Measurements from ENCODE around the gene SPRR2D. TPM values are rescaled to one million over a fixed set of nuclear protein-coding genes. Genes with fewer than 3 reads are reported as not detected.
A peak's percentile ranks its signal among the peaks of the same experiment; 100 is the strongest.

SPRR2D gene
- total and polyA plus RNA-seq, 2 experiments from 2014 or later, result not detected

- Histone ChIP-seq H3K9me3 (ENCODE audit: low read depth) (no peaks in the 10 kb centered on the region), H3K27me3 (no peaks in the 10 kb centered on the region), H3K36me3 (no peaks in the 10 kb centered on the region), H3K4me1 (ENCODE audit: low read depth) (no peaks in the 10 kb centered on the region), H3K27ac (no peak overlapping the region), H3K4me3 (no peak overlapping the region)
- DNase-seq (ENCODE audit: low read depth in 1 of 2, low spot score in 1 of 2), result no peak
- no peak for TF ChIP-seq CTCF (IDR thresholded peaks at IDR 0.05; ENCODE audit: low read depth, low read length)
Measured at GRCh38 chr1:153035211-153035610, 5.7 kb downstream of the SPRR2D start.

GRCh38 chr1:153032677-153033308 lies 8.1 kb downstream of the SPRR2D start:
- no peaks in the 10 kb centered on the region for H3K27me3 ChIP-seq
- TF ChIP-seq CTCF (IDR thresholded peaks at IDR 0.05; ENCODE audit: low read depth, low read length), result peak; percentile 15
- no peaks in the 10 kb centered on the region for H3K9me3 ChIP-seq (ENCODE audit: low read depth)
- no peaks in the 10 kb centered on the region for H3K36me3 ChIP-seq
- no peak overlapping the region for H3K27ac ChIP-seq
- peak; percentile 20 to 49 for DNase-seq (ENCODE audit: low read depth in 1 of 2, low spot score in 1 of 2)
- H3K4me3 ChIP-seq, result no peak overlapping the region
- H3K4me1 ChIP-seq (ENCODE audit: low read depth), result no peaks in the 10 kb centered on the region

GRCh38 chr1:153032073-153032472 lies 8.8 kb downstream of the SPRR2D start:
- Histone ChIP-seq H3K9me3 (ENCODE audit: low read depth) (no peaks in the 10 kb centered on the region), H3K36me3 (no peaks in the 10 kb centered on the region), H3K4me1 (ENCODE audit: low read depth) (no peaks in the 10 kb centered on the region), H3K27me3 (no peaks in the 10 kb centered on the region), H3K27ac (no peak overlapping the region), H3K4me3 (no peak overlapping the region)
- DNase-seq (ENCODE audit: low read depth in 1 of 2, low spot score in 1 of 2), result no peak
- no peak for TF ChIP-seq CTCF (IDR thresholded peaks at IDR 0.05; ENCODE audit: low read depth, low read length)

- no peak for DNase-seq (ENCODE audit: low read depth in 1 of 2, low spot score in 1 of 2)
- no peak within 1 kb of the TSS for H3K27ac ChIP-seq
- TF ChIP-seq CTCF (IDR thresholded peaks at IDR 0.05; ENCODE audit: low read depth, low read length), result no peak
- no peaks in the 10 kb centered on the region for H3K4me1 ChIP-seq (ENCODE audit: low read depth)
- H3K9me3 ChIP-seq (ENCODE audit: low read depth), result no peaks in the 10 kb centered on the region
- no peak within 1 kb of the TSS for H3K4me3 ChIP-seq
- H3K27me3 ChIP-seq, result no peaks in the 10 kb centered on the region
- H3K36me3 ChIP-seq, result no peaks in the 10 kb centered on the region
Measured at GRCh38 chr1:153030895-153031294, 10.0 kb downstream of the SPRR2D start, which contains the start of gene SPRR1B. Gene SPRR1B (plus strand): TSS chr1:153031203. CDS start chr1:153032346, 1,143 bp downstream.

- Histone ChIP-seq H3K36me3 (no peaks in the 10 kb centered on the region), H3K27ac (no peak overlapping the region), H3K4me3 (no peak overlapping the region), H3K4me1 (ENCODE audit: low read depth) (no peaks in the 10 kb centered on the region), H3K27me3 (no peaks in the 10 kb centered on the region), H3K9me3 (ENCODE audit: low read depth) (no peaks in the 10 kb centered on the region)
- no peak for TF ChIP-seq CTCF (IDR thresholded peaks at IDR 0.05; ENCODE audit: low read depth, low read length)
- DNase-seq (ENCODE audit: low read depth in 1 of 2, low spot score in 1 of 2), result no peak
Measured at GRCh38 chr1:153028766-153029165, 12.2 kb downstream of the SPRR2D start.
